ENCODE data around the gene GPC6.

The GPC6 gene

GRCh38 chr13:94280349-94280748 is 1053.7 kb downstream of the GPC6 start:
- TF ChIP-seq GATA2 (IDR thresholded peaks at IDR 0.05; ENCODE audit: low read depth, low read length), result no peak
- TF ChIP-seq GATA3 (IDR thresholded peaks at IDR 0.05; ENCODE audit: low read depth, low read length), result no peak

- TF ChIP-seq GATA2 (IDR thresholded peaks at IDR 0.05; ENCODE audit: low read depth, low read length) (no peak), GATA3 (IDR thresholded peaks at IDR 0.05; ENCODE audit: low read depth, low read length) (no peak)
Measured at GRCh38 chr13:94280845-94281244, 1054.2 kb downstream of the GPC6 start.

GRCh38 chr13:94286581-94286980 is 1060.0 kb downstream of the GPC6 start:
- TF ChIP-seq GATA3 (IDR thresholded peaks at IDR 0.05; ENCODE audit: low read depth, low read length) (no peak), GATA2 (IDR thresholded peaks at IDR 0.05; ENCODE audit: low read depth, low read length) (no peak)

GRCh38 chr13:94291631-94292322 is 1065.2 kb downstream of the GPC6 start:
- no peak for TF ChIP-seq GATA2 (IDR thresholded peaks at IDR 0.05; ENCODE audit: low read depth, low read length)
- no peak for TF ChIP-seq GATA3 (IDR thresholded peaks at IDR 0.05; ENCODE audit: low read depth, low read length)

- no peak for TF ChIP-seq GATA2 (IDR thresholded peaks at IDR 0.05; ENCODE audit: low read depth, low read length)
- TF ChIP-seq GATA3 (IDR thresholded peaks at IDR 0.05; ENCODE audit: low read depth, low read length), result no peak
Measured at GRCh38 chr13:94292323-94292640, 1065.7 kb downstream of the GPC6 start.

- TF ChIP-seq GATA2 (IDR thresholded peaks at IDR 0.05; ENCODE audit: low read depth, low read length) (no peak), GATA3 (IDR thresholded peaks at IDR 0.05; ENCODE audit: low read depth, low read length) (no peak)
Measured at GRCh38 chr13:94296471-94296870, 1069.9 kb downstream of the GPC6 start.

- TF ChIP-seq GATA2 (IDR thresholded peaks at IDR 0.05; ENCODE audit: low read depth, low read length), result no peak
- no peak for TF ChIP-seq GATA3 (IDR thresholded peaks at IDR 0.05; ENCODE audit: low read depth, low read length)
Measured at GRCh38 chr13:94298346-94298745, 1071.7 kb downstream of the GPC6 start.

GRCh38 chr13:94300401-94300800 is 1073.8 kb downstream of the GPC6 start:
- TF ChIP-seq GATA2 (IDR thresholded peaks at IDR 0.05; ENCODE audit: low read depth, low read length) (no peak), GATA3 (IDR thresholded peaks at IDR 0.05; ENCODE audit: low read depth, low read length) (no peak)

GRCh38 chr13:94301487-94301886 is 1074.9 kb downstream of the GPC6 start:
- TF ChIP-seq GATA3 (IDR thresholded peaks at IDR 0.05; ENCODE audit: low read depth, low read length) (no peak), GATA2 (IDR thresholded peaks at IDR 0.05; ENCODE audit: low read depth, low read length) (no peak)

GRCh38 chr13:94303644-94304174 is 1077.1 kb downstream of the GPC6 start:
- TF ChIP-seq GATA2 (IDR thresholded peaks at IDR 0.05; ENCODE audit: low read depth, low read length), result no peak
- TF ChIP-seq GATA3 (IDR thresholded peaks at IDR 0.05; ENCODE audit: low read depth, low read length), result no peak

GRCh38 chr13:94305033-94305432 is 1078.4 kb downstream of the GPC6 start:
- TF ChIP-seq GATA2 (IDR thresholded peaks at IDR 0.05; ENCODE audit: low read depth, low read length) (no peak), GATA3 (IDR thresholded peaks at IDR 0.05; ENCODE audit: low read depth, low read length) (no peak)

GRCh38 chr13:94305463-94305862 is 1078.9 kb downstream of the GPC6 start:
- TF ChIP-seq GATA3 (IDR thresholded peaks at IDR 0.05; ENCODE audit: low read depth, low read length) (no peak), GATA2 (IDR thresholded peaks at IDR 0.05; ENCODE audit: low read depth, low read length) (no peak)

GRCh38 chr13:94305934-94306333 is 1079.3 kb downstream of the GPC6 start:
- no peak for TF ChIP-seq GATA2 (IDR thresholded peaks at IDR 0.05; ENCODE audit: low read depth, low read length)
- TF ChIP-seq GATA3 (IDR thresholded peaks at IDR 0.05; ENCODE audit: low read depth, low read length), result no peak

- no peak for TF ChIP-seq GATA2 (IDR thresholded peaks at IDR 0.05; ENCODE audit: low read depth, low read length)
- TF ChIP-seq GATA3 (IDR thresholded peaks at IDR 0.05; ENCODE audit: low read depth, low read length), result no peak
Measured at GRCh38 chr13:94308832-94309231, 1082.2 kb downstream of the GPC6 start.

- no peak for TF ChIP-seq GATA3 (IDR thresholded peaks at IDR 0.05; ENCODE audit: low read depth, low read length)
- no peak for TF ChIP-seq GATA2 (IDR thresholded peaks at IDR 0.05; ENCODE audit: low read depth, low read length)
Measured at GRCh38 chr13:94309576-94309975, 1083.0 kb downstream of the GPC6 start.

Data from SH-SY5Y (cell line).